Measurements from ENCODE around the gene MRTFA. TPM values are rescaled to one million over a fixed set of nuclear protein-coding genes. Genes with fewer than 3 reads are reported as not detected.

MRTFA gene
- total and polyA plus RNA-seq, 8 donors: 22.5 to 58.0 (median 26.5) TPM

DNA sequence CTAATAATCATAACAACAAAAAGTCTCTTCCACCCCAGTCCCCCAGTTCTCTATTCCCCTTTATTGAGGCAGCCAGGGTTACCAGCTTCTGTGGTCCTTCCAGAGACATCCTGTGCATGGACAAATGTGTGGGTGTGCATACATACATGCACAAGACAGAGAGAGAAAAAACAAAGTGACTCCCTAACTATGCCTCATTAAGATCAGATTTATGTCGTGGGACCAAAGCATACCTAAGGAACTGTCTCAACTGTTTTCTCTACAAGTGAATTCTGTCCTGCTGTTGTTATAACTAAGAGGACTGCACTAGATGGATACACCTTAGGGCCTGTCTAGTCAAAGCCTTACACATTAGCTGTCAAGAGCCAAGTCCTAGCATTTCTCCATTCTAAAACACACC, 106.7 kb downstream of the MRTFA start:
- no peak overlapping the region for H3K4me3 ChIP-seq
- intact Hi-C loops (cut with DNase I): loop anchor here in 1 of 2 donors (10.0 kb wide), 1 partner anchor 115 kb away; no protein-coding TSS in a partner anchor
- no peak for DNase-seq
- H3K36me3 ChIP-seq: no peaks in the 10 kb centered on the region
- H3K27me3 ChIP-seq: no peaks in the 10 kb centered on the region
- H3K4me1 ChIP-seq: peaks cover 16 to 43% of the 10 kb centered on the region in 2 donors
- ATAC-seq: no peak
- TF ChIP-seq, protein P1, sequence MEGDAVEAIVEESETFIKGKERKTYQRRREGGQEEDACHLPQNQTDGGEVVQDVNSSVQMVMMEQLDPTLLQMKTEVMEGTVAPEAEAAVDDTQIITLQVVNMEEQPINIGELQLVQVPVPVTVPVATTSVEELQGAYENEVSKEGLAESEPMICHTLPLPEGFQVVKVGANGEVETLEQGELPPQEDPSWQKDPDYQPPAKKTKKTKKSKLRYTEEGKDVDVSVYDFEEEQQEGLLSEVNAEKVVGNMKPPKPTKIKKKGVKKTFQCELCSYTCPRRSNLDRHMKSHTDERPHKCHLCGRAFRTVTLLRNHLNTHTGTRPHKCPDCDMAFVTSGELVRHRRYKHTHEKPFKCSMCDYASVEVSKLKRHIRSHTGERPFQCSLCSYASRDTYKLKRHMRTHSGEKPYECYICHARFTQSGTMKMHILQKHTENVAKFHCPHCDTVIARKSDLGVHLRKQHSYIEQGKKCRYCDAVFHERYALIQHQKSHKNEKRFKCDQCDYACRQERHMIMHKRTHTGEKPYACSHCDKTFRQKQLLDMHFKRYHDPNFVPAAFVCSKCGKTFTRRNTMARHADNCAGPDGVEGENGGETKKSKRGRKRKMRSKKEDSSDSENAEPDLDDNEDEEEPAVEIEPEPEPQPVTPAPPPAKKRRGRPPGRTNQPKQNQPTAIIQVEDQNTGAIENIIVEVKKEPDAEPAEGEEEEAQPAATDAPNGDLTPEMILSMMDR (IDR thresholded peaks at IDR 0.05): no peak
- H3K27ac ChIP-seq: no peak overlapping the region
- no peaks in the 10 kb centered on the region for H3K9me3 ChIP-seq

DNA sequence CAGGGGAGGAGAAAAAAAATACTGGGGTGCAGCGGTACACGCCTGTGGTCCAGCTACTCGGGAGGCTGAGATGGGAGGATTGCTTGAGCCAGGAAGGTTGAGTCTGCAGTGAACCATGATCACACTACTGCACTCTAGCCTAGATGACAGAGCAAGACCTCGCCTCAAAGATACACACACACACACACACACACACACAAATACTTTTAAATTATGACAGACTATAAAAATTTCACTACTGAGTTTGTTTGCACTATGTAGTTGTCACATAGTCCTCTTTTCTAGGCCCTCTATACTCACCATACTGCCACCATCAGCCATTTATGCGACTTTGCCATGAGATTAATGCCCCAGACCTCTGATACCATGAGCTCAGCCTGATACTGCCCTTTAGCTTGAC, 109.6 kb downstream of the MRTFA start:
- intact Hi-C loops (cut with DNase I): loop anchor here in 1 of 2 donors (10.0 kb wide), 1 partner anchor 118 kb away; no protein-coding TSS in a partner anchor
- ATAC-seq (no peak), DNase-seq (no peak)
- no peaks in the 10 kb centered on the region for H3K36me3 ChIP-seq
- no peak overlapping the region for H3K4me3 ChIP-seq
- H3K4me1 ChIP-seq: peaks cover 0 to 20% of the 10 kb centered on the region in 2 donors
- H3K27me3 ChIP-seq: no peaks in the 10 kb centered on the region
- H3K27ac ChIP-seq: no peak overlapping the region
- H3K9me3 ChIP-seq: no peaks in the 10 kb centered on the region
- TF ChIP-seq, protein P1 (IDR thresholded peaks at IDR 0.05): no peak

DNA sequence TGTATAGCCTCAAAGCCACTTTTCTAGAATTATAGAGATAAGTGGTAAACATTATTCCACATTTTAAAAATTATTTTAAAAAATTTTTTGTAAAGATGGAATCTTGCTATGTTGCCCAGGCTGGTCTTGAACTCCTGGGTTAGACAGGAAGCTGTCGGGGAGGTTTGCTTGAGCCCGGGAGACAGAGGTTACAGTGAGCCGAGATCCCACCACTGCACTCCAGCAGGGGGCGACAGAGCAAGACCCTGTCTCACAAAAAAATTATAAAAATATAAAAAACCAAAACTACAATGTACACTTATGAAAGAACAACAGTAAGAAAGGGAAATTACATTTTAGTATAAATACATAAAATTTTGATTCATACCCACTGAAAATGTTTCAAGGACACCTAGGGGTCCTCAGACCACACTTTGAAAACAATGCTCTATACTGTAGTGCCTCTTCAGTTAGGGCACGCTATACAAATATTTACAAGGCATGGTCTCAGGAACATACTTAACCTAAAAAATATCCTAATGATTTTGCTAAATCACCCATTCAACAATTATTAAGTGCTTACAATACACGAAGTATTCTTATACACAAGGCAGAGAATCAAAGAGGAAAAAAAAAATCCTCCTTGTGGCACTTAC, 111.2 kb downstream of the MRTFA start:
- Histone ChIP-seq H3K36me3 (no peaks in the 10 kb centered on the region), H3K4me1 (peaks cover 0 to 14% of the 10 kb centered on the region in 2 donors), H3K27me3 (no peaks in the 10 kb centered on the region), H3K27ac (no peak overlapping the region), H3K4me3 (no peak overlapping the region), H3K9me3 (no peaks in the 10 kb centered on the region)
- TF ChIP-seq, protein P1 (IDR thresholded peaks at IDR 0.05): peak; percentile 64 to 81
- ATAC-seq (peak; percentile 77), DNase-seq (peak in 1 of 4 donors; percentile 47)
- intact Hi-C loops (cut with DNase I): loop anchor here in 1 of 2 donors (10.0 kb wide), 1 partner anchor 119 kb away; no protein-coding TSS in a partner anchor

DNA sequence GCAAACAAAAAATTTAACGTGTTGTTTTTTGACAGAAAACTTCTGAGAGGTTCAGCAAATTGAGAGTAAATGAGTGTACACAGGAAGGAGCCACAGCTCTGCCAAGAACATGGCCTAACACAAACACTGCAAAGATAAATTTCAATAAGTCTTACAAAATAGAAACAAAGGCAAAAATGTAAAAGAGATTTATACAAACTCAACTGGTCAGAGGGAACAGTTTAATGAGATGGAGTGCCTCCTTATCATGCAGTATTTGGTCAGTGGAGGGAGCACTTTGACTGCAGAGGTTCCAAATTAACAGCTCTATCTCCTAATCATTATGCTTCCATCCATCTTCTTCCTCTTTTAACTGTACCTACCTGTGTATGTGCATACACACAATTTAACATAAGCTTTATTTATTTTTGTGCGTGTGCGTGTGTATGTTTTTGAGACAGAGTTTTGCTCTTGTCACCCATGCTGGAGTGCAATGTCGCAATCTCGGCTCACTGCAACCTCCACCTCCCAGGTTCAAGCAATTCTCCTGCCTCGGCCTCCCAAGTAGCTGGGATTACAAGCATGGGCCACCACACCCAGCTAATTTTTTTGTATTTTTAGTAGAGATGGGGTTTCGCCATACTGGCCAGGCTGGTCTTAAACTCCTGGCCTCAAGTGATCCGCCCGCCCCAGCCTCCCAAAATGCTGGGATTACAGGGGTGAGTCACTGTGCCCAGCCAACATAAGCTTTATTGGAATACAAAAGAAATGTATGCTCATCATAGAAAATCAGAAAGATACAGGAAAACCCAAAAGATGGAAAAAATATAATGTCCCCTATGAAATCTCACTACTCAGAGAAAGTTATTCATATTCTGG, 111.9 kb downstream of the MRTFA start:
- Histone ChIP-seq H3K4me1 (peaks cover 0 to 19% of the 10 kb centered on the region in 2 donors), H3K36me3 (no peaks in the 10 kb centered on the region), H3K4me3 (no peak overlapping the region), H3K9me3 (no peaks in the 10 kb centered on the region), H3K27me3 (no peaks in the 10 kb centered on the region), H3K27ac (no peak overlapping the region)
- peak in 1 of 4 donors; percentile 47 for DNase-seq
- TF ChIP-seq, protein P1 (IDR thresholded peaks at IDR 0.05): no peak
- intact Hi-C loops (cut with DNase I): loop anchor here in 1 of 2 donors (10.0 kb wide), 1 partner anchor 120 kb away; no protein-coding TSS in a partner anchor
- peak; percentile 68 for ATAC-seq

DNA sequence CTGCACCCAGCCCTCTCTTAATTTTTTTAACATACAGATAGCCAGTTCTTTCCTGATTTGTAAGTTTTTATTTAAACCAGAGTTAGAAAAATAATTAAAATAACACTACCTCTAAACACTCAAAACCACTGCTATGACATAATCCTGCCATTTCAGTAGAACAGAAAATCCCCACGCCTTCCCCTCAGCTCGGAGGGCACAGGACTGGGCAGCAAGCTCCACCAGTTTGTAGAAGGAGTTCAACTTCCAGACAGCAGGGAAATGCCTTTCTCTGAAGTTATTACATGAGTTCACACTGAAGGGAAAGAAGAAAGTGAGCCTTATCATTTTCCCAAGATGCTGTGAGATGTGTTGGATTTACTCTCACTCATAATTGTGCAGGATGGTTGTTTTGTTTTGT, 114.4 kb downstream of the MRTFA start:
- DNase-seq (no peak), ATAC-seq (no peak)
- H3K36me3 ChIP-seq: peaks cover 0 to 6% of the 10 kb centered on the region in 2 donors
- H3K4me3 ChIP-seq: no peak overlapping the region
- no peaks in the 10 kb centered on the region for H3K27me3 ChIP-seq
- peaks cover 0 to 36% of the 10 kb centered on the region in 2 donors for H3K4me1 ChIP-seq
- H3K9me3 ChIP-seq: no peaks in the 10 kb centered on the region
- H3K27ac ChIP-seq: no peak overlapping the region
- TF ChIP-seq, protein P1 (IDR thresholded peaks at IDR 0.05): no peak
- intact Hi-C loops (cut with DNase I): loop anchor here in 1 of 2 donors (10.0 kb wide), 1 partner anchor 123 kb away; no protein-coding TSS in a partner anchor

All from left lung (tissue), 10 donors.